Right cardiac atrium (tissue), 5 donors: Measurements from ENCODE around the gene SENP3. TPM values are rescaled to one million over a fixed set of nuclear protein-coding genes. Genes with fewer than 3 reads are reported as not detected.

Experiments used
- ATAC-seq, 2 donors: fragments of 200-7000 bp; cut with Tn5 transposase; one replicate each; pipeline versions ENCODE4 v1.8.0 to v1.9.1; 2020; ENCODE audit warnings: moderate library complexity in 2 of 2, mild to moderate bottlenecking in 1 of 2
- DNase-seq, 3 donors: peaks; one replicate each; pipeline ENCODE4 v3.0.0-alpha.2; 2020
- H3K27ac ChIP-seq: one replicate; pipeline ENCODE4 v1.5.1; 2013; ENCODE audit warnings: mild to moderate bottlenecking, low read length, control low read depth, moderate library complexity
- H3K27me3 ChIP-seq: one replicate; pipeline ENCODE4 v1.6.1; 2013; ENCODE audit not compliant: control insufficient read depth, insufficient read depth
- H3K4me1 ChIP-seq: one replicate; pipeline ENCODE4 v1.6.1; 2013; ENCODE audit warnings: low read length; ENCODE audit not compliant: control insufficient read depth, insufficient read depth
- H3K4me3 ChIP-seq: one replicate; pipeline ENCODE4 v1.5.1; 2013; ENCODE audit warnings: low read length, control low read depth
- H3K9me3 ChIP-seq: one replicate; pipeline ENCODE4 v1.6.1; 2013; ENCODE audit warnings: low read length; ENCODE audit not compliant: control insufficient read depth
- WGBS: extraction: QIAGEN DNeasy Blood & Tissue Kit; methylation state at CpG from one replicate; pipeline ENCODE4 v1.1.7; 2013; 5-methylcytosine and 5-hydroxymethylcytosine counted together
- intact Hi-C, 4 donors: fragments of 100-400 bp; cut with DNase I; formaldehyde crosslinking; loops; one replicate each; pipeline versions ENCODE4 v1.11.0 to v1.14.0; 2022 to 2023
- polyA plus RNA-seq: library from polyadenylated mRNA; stranded (reverse); fragments of 200-250 nt; gene quantifications from one replicate; pipeline ENCODE4 v1.2.3, GENCODE V29; 2013
- total RNA-seq, 4 donors: library from RNA; stranded (reverse); fragmentation: NEBNext Ultra II Directional; extraction: Animal tissue kit (Norgen Biotek cat#: 25700); gene quantifications; one replicate each; pipeline ENCODE4 v1.2.1, GENCODE V29; 2021
- donor health status: healthy with polysubstance abuse.
- donor health status: DM: no; HTN: yes; CAD: no.
- donor health status: DM: no; HTN: no; CAD: no.
- donor health status: DM: no; HTN: yes; CAD: no; lungs with severe emphysema.
- donor health status: DM: yes; HTN: yes; CAD: no.

The SENP3 gene
- total and polyA plus RNA-seq, 5 donors, result 27.2 to 45.2 (median 35.1) TPM

DNA sequence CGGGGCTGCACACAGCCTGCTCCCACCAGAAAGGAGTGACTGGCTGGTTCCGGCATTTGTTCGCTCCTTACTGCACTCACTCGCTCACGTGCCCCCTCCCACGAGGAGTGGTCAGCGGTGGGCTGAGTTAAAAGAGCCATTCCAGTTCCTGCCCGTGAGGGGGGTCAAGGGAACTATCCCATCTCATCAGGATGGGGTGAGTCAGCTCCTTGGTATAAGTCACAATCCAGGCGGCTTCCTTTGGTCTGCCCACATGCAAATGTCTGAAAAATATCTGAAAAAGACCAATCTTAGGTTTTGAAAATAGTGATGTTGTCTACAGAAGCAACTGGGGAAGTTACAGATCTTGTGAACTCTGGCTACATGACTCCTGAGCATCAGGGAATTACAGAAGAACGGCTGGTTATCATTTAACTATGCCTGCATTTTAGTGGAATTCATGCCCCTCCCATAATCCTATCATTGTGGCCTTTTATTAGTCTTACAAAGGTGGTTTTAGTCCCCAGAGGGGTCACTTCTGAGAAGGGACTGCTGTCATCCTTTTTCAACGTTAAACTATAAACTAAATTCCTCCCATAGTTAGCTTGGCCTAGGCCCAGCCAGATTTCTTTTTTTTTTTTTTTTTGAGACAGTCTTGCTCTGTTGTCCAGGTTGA, 22.7 kb upstream of the SENP3 start:
- H3K4me3 ChIP-seq, result no peak overlapping the region
- no peaks in the 10 kb centered on the region for H3K27me3 ChIP-seq
- WGBS, result 77% methylated on average over 11 of the region's 11 CpGs
- ATAC-seq (no peak), DNase-seq (no peak)
- intact Hi-C loops, result no loop called here
- no peak overlapping the region for H3K27ac ChIP-seq
- H3K9me3 ChIP-seq, result peaks cover 2% of the 10 kb centered on the region
- H3K4me1 ChIP-seq, result peaks cover 2% of the 10 kb centered on the region

- Histone ChIP-seq H3K4me3 (no peak overlapping the region), H3K4me1 (peaks cover 4% of the 10 kb centered on the region), H3K9me3 (peaks cover 2% of the 10 kb centered on the region), H3K27ac (no peak overlapping the region), H3K27me3 (no peaks in the 10 kb centered on the region)
- intact Hi-C loops, result no loop called here
- no peak for ATAC-seq
- WGBS, result 93% methylated on average over 9 of the region's 9 CpGs
- no peak for DNase-seq
Observed at GRCh38 chr17:7541074-7541621, 20.6 kb upstream of the SENP3 start.

GRCh38 chr17:7544911-7545310, 16.8 kb upstream of the SENP3 start:
- Histone ChIP-seq H3K9me3 (no peaks in the 10 kb centered on the region), H3K27ac (no peak overlapping the region), H3K4me3 (no peak overlapping the region), H3K27me3 (no peaks in the 10 kb centered on the region), H3K4me1 (peaks cover 4% of the 10 kb centered on the region)
- DNase-seq (no peak), ATAC-seq (no peak)
- intact Hi-C loops, result no loop called here
- whole genome bisulfite sequencing, result 51% methylated on average over 6 of the region's 6 CpGs

- intact Hi-C loops, result no loop called here
- 1% methylated on average over 65 of the region's 65 CpGs for WGBS
- peak within 1 kb of the TSS; percentile 78 for H3K4me3 ChIP-seq
- H3K4me1 ChIP-seq, result peaks cover 4% of the 10 kb centered on the region
- DNase-seq, result peak; percentile 75 to 92 (median 92)
- no peaks in the 10 kb centered on the region for H3K27me3 ChIP-seq
- H3K27ac ChIP-seq, result peak within 1 kb of the TSS; percentile 92
- peak; percentile 90 to 91 for ATAC-seq
- no peaks in the 10 kb centered on the region for H3K9me3 ChIP-seq
Observed at GRCh38 chr17:7548585-7549400, 12.9 kb upstream of the SENP3 start, which contains the start of gene TNFSF12. Gene TNFSF12 (plus strand): TSS chr17:7549058. CDS start chr17:7549154, 96 bp downstream.

- ATAC-seq (peak; percentile 58 to 71), DNase-seq (no peak)
- 26% methylated on average over 20 of the region's 20 CpGs for WGBS
- no peaks in the 10 kb centered on the region for H3K27me3 ChIP-seq
- intact Hi-C loops, result loop anchor here in 1 of 4 donors (10.0 kb wide), 1 partner anchor 195 kb away; the partner anchor contains the start of genes KCTD11 and TMEM95
- peak overlapping the region; percentile 78 for H3K4me3 ChIP-seq
- H3K4me1 ChIP-seq, result no peaks in the 10 kb centered on the region
- H3K27ac ChIP-seq, result peak overlapping the region; percentile 83
- no peaks in the 10 kb centered on the region for H3K9me3 ChIP-seq
Observed at GRCh38 chr17:7549401-7550055, 12.2 kb upstream of the SENP3 start.

DNA sequence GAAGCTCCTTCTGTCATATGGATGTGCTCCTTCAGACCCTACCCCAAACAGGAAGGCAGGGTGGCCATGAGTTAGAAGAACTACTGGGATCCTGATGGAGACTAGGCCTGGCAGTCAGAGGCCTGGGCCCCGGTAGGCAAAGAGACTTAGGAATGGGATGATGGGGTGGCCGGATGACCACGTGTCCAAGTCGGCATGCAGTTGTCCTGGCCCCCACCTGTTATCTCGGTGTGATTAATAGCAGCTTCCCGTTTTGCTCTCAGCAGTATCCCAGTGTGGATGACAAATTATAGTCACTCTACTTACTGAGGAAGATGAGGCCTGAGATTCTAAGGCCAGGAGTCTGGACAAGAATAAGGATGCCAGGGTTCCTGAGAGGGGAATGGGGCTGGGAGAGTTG, 11.4 kb upstream of the SENP3 start:
- intact Hi-C loops, result loop anchor here in 1 of 4 donors (10.0 kb wide), 1 partner anchor 196 kb away; the partner anchor contains the start of genes KCTD11 and TMEM95
- WGBS, result 27% methylated on average over 6 of the region's 6 CpGs

DNA sequence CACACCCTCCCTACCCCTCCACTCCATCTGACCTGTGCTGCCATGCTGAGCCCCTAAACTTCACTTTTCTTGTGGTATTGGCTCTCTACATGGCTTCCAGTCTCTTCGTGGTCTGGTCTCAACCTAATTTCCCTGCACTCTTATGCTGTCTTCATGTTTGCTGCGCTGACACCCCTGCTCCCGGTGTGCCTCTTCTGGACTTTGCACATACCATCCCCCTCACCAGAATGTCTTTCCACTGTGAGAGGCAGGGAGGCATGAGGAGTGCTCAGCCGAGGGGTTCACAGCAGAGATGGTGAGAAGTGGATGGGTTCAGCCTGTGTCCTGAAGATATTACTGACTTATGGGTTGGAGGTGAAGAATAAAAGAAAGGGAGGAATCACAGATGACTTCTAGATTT, 10.3 kb upstream of the SENP3 start:
- no peak for DNase-seq
- Histone ChIP-seq H3K4me1 (no peaks in the 10 kb centered on the region), H3K9me3 (no peaks in the 10 kb centered on the region), H3K27ac (no peak overlapping the region), H3K27me3 (no peaks in the 10 kb centered on the region), H3K4me3 (no peak overlapping the region)
- 80% methylated on average over 4 of the region's 4 CpGs for WGBS
- intact Hi-C loops, result loop anchor here in 1 of 4 donors (10.0 kb wide), 1 partner anchor 197 kb away; the partner anchor contains the start of genes KCTD11 and TMEM95
- ATAC-seq, result no peak

More for the DNA sequence above, 11.4 kb upstream of the SENP3 start:
- ATAC-seq, result no peak
- Histone ChIP-seq H3K27ac (peak overlapping the region; percentile 44), H3K9me3 (no peaks in the 10 kb centered on the region), H3K4me3 (no peak overlapping the region), H3K27me3 (no peaks in the 10 kb centered on the region), H3K4me1 (no peaks in the 10 kb centered on the region)
- no peak for DNase-seq

DNA sequence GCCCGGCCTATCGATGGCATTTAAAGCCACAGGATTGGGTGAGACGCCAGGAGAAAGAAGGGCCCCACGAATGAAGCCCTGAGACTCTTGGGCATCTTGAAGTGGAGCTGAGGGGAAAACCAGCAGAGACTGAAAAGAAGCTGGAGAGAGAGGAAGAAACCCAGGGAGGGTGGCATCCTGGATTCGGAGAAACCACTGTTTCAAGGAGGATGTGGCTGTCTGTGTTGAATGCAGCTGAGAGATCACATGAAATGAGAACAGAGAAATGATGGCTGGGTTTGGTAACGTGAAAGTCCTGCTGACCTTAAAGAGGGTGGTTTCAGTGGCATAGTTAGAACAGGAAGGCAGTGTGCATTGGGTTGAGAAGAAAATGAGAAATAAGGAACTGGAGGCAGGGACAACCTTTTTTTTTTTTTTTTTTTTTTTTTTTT, 9.1 kb upstream of the SENP3 start:
- intact Hi-C loops, result loop anchor here in 1 of 4 donors (10.0 kb wide), 1 partner anchor 198 kb away; the partner anchor contains the start of genes KCTD11 and TMEM95
- no peak for ATAC-seq
- Histone ChIP-seq H3K27ac (no peak overlapping the region), H3K27me3 (no peaks in the 10 kb centered on the region), H3K4me1 (peaks cover 5% of the 10 kb centered on the region), H3K9me3 (no peaks in the 10 kb centered on the region), H3K4me3 (no peak overlapping the region)
- WGBS, result 77% methylated on average over 6 of the region's 6 CpGs
- no peak for DNase-seq

DNA sequence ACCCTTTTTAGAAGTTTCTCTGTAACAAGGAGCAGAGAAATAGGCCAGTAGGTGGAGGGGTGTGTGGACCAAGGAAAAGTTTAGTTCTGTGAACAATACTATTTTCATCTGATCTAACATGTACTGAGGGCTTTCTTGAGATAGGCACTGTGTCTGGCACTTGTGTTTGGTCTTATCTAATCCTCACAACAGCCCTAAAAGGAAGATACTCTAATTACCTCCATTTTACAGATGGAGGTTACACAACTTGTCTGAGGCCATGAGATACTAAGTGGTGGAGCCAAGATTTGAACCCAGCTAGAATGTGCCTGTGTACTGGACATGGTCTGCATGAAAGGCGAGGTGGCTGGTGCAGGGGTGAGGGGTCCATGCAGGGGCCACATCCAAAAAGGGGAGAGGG, 8.4 kb upstream of the SENP3 start:
- no peak for DNase-seq
- intact Hi-C loops, result loop anchor here in 1 of 4 donors (10.0 kb wide), 1 partner anchor 199 kb away; the partner anchor contains the start of genes KCTD11 and TMEM95
- H3K4me1 ChIP-seq, result peaks cover 5% of the 10 kb centered on the region
- H3K27ac ChIP-seq, result no peak overlapping the region
- H3K27me3 ChIP-seq, result no peaks in the 10 kb centered on the region
- H3K4me3 ChIP-seq, result no peak overlapping the region
- no peaks in the 10 kb centered on the region for H3K9me3 ChIP-seq
- 95% methylated on average over 1 of the region's 1 CpG for WGBS
- ATAC-seq, result no peak

GRCh38 chr17:7555320-7555948, 6.3 kb upstream of the SENP3 start:
- no peaks in the 10 kb centered on the region for H3K9me3 ChIP-seq
- peaks cover 8% of the 10 kb centered on the region for H3K4me1 ChIP-seq
- WGBS, result 69% methylated on average over 10 of the region's 10 CpGs
- ATAC-seq, result no peak
- no peak for DNase-seq
- intact Hi-C loops, result loop anchor here in 2 of 4 donors (5.0 to 10.0 kb wide), 2 partner anchors 38 to 201 kb away; partner anchors contain the start of genes KCTD11 (in 1 of the 2) and TMEM95 (in 1 of the 2)
- no peak overlapping the region for H3K4me3 ChIP-seq
- no peaks in the 10 kb centered on the region for H3K27me3 ChIP-seq
- no peak overlapping the region for H3K27ac ChIP-seq
